ENCODE results near the gene CD247. TPM values are rescaled to one million over a fixed set of nuclear protein-coding genes. Genes with fewer than 3 reads are reported as not detected.
A peak's percentile ranks its signal among the peaks of the same experiment; 100 is the strongest.

Gene CD247
- polyA plus RNA-seq, 3 donors from 2014 or later, result 1,122 to 1,466 (median 1,335) TPM

- DNase-seq, result peak in 1 of 3 donors; percentile 56
- Mint-ChIP-seq H3K4me1 (peaks cover 95 to 100% of the 10 kb centered on the region in 2 donors), H3K27ac (peak overlapping the region; percentile 91 to 95 (median 93)), H3K9me3 (no peaks in the 10 kb centered on the region), H3K4me3 (peak overlapping the region; percentile 65 to 88 (median 78)), H3K27me3 (ENCODE audit: low read depth in 3 of 3) (peaks cover 17 to 61% (median 56%) of the 10 kb centered on the region in 3 donors), H3K36me3 (peaks cover 23 to 42% (median 26%) of the 10 kb centered on the region in 3 donors)
Measured at GRCh38 chr1:167467126-167467710, 51.1 kb downstream of the CD247 start.

- Mint-ChIP-seq H3K9me3 (no peaks in the 10 kb centered on the region), H3K4me3 (peak overlapping the region; percentile 68 to 88 (median 72)), H3K27me3 (ENCODE audit: low read depth in 3 of 3) (peaks cover 12 to 63% (median 52%) of the 10 kb centered on the region in 3 donors), H3K27ac (peak overlapping the region; percentile 93 to 97 (median 95)), H3K36me3 (peaks cover 23 to 45% (median 26%) of the 10 kb centered on the region in 3 donors), H3K4me1 (peaks cover 95 to 99% of the 10 kb centered on the region in 2 donors)
- DNase-seq, result no peak
Measured at GRCh38 chr1:167465743-167466142, 52.6 kb downstream of the CD247 start.

GRCh38 chr1:167465018-167465417 is 53.3 kb downstream of the CD247 start:
- H3K4me1 Mint-ChIP-seq, result peaks cover 97 to 99% of the 10 kb centered on the region in 2 donors
- peak overlapping the region; percentile 93 to 97 (median 95) for H3K27ac Mint-ChIP-seq
- H3K4me3 Mint-ChIP-seq, result peak overlapping the region; percentile 68 to 88 (median 72)
- no peaks in the 10 kb centered on the region for H3K9me3 Mint-ChIP-seq
- peaks cover 23 to 48% (median 24%) of the 10 kb centered on the region in 3 donors for H3K36me3 Mint-ChIP-seq
- no peak for DNase-seq
- peaks cover 14 to 62% (median 56%) of the 10 kb centered on the region in 3 donors for H3K27me3 Mint-ChIP-seq (ENCODE audit: low read depth in 3 of 3)

- H3K4me3 Mint-ChIP-seq, result peak overlapping the region in 4 of 5 donors; percentile 68 to 88 (median 71)
- peaks cover 96 to 99% of the 10 kb centered on the region in 2 donors for H3K4me1 Mint-ChIP-seq
- H3K27ac Mint-ChIP-seq, result peak overlapping the region; percentile 93 to 97 (median 95)
- H3K9me3 Mint-ChIP-seq, result no peaks in the 10 kb centered on the region
- peaks cover 20 to 64% (median 54%) of the 10 kb centered on the region in 3 donors for H3K27me3 Mint-ChIP-seq (ENCODE audit: low read depth in 3 of 3)
- H3K36me3 Mint-ChIP-seq, result peaks cover 23 to 43% (median 29%) of the 10 kb centered on the region in 3 donors
- no peak for DNase-seq
Measured at GRCh38 chr1:167463875-167464575, 54.3 kb downstream of the CD247 start.

GRCh38 chr1:167463080-167463479 is 55.2 kb downstream of the CD247 start:
- H3K4me1 Mint-ChIP-seq, result peaks cover 95 to 99% of the 10 kb centered on the region in 2 donors
- peak overlapping the region; percentile 90 to 95 (median 95) for H3K27ac Mint-ChIP-seq
- H3K9me3 Mint-ChIP-seq, result no peaks in the 10 kb centered on the region
- DNase-seq, result no peak
- H3K36me3 Mint-ChIP-seq, result peaks cover 24 to 43% (median 29%) of the 10 kb centered on the region in 3 donors
- peaks cover 17 to 69% (median 61%) of the 10 kb centered on the region in 3 donors for H3K27me3 Mint-ChIP-seq (ENCODE audit: low read depth in 3 of 3)
- peak overlapping the region in 4 of 5 donors; percentile 7 to 88 (median 40) for H3K4me3 Mint-ChIP-seq

- peaks cover 31 to 46% (median 33%) of the 10 kb centered on the region in 3 donors for H3K36me3 Mint-ChIP-seq
- peaks cover 95 to 99% of the 10 kb centered on the region in 2 donors for H3K4me1 Mint-ChIP-seq
- no peak for DNase-seq
- H3K27me3 Mint-ChIP-seq (ENCODE audit: low read depth in 3 of 3), result peaks cover 19 to 68% (median 64%) of the 10 kb centered on the region in 3 donors
- H3K27ac Mint-ChIP-seq, result peak overlapping the region; percentile 90 to 95 (median 95)
- peak overlapping the region in 1 of 5 donors; percentile 7 for H3K4me3 Mint-ChIP-seq
- H3K9me3 Mint-ChIP-seq, result no peaks in the 10 kb centered on the region
Measured at GRCh38 chr1:167462341-167462740, 56.0 kb downstream of the CD247 start.

GRCh38 chr1:167460836-167461235 is 57.5 kb downstream of the CD247 start:
- Mint-ChIP-seq H3K4me3 (peak overlapping the region in 4 of 5 donors; percentile 26 to 65 (median 41)), H3K27me3 (ENCODE audit: low read depth in 3 of 3) (peaks cover 18 to 76% (median 68%) of the 10 kb centered on the region in 3 donors), H3K27ac (peak overlapping the region; percentile 91 to 95 (median 95)), H3K4me1 (peaks cover 96 to 99% of the 10 kb centered on the region in 2 donors), H3K9me3 (no peaks in the 10 kb centered on the region), H3K36me3 (peaks cover 28 to 50% (median 34%) of the 10 kb centered on the region in 3 donors)
- no peak for DNase-seq

GRCh38 chr1:167457936-167458584 is 60.3 kb downstream of the CD247 start:
- H3K27me3 Mint-ChIP-seq (ENCODE audit: low read depth in 3 of 3), result peaks cover 31 to 79% (median 71%) of the 10 kb centered on the region in 3 donors
- no peak for DNase-seq
- peaks cover 81 to 88% of the 10 kb centered on the region in 2 donors for H3K4me1 Mint-ChIP-seq
- peak overlapping the region; percentile 31 to 86 (median 83) for H3K4me3 Mint-ChIP-seq
- H3K9me3 Mint-ChIP-seq, result no peaks in the 10 kb centered on the region
- peak overlapping the region; percentile 93 to 99 (median 96) for H3K27ac Mint-ChIP-seq
- peaks cover 8 to 38% (median 16%) of the 10 kb centered on the region in 3 donors for H3K36me3 Mint-ChIP-seq

- Mint-ChIP-seq H3K27me3 (ENCODE audit: low read depth in 3 of 3) (peaks cover 31 to 79% (median 77%) of the 10 kb centered on the region in 3 donors), H3K36me3 (peaks cover 8 to 39% (median 19%) of the 10 kb centered on the region in 3 donors), H3K9me3 (no peaks in the 10 kb centered on the region), H3K4me1 (peaks cover 81 to 89% of the 10 kb centered on the region in 2 donors), H3K4me3 (peak overlapping the region; percentile 74 to 86 (median 85)), H3K27ac (peak overlapping the region; percentile 93 to 99 (median 96))
- no peak for DNase-seq
Measured at GRCh38 chr1:167456926-167457325, 61.4 kb downstream of the CD247 start.

GRCh38 chr1:167456524-167456923 is 61.8 kb downstream of the CD247 start:
- Mint-ChIP-seq H3K27me3 (ENCODE audit: low read depth in 3 of 3) (peaks cover 32 to 79% (median 77%) of the 10 kb centered on the region in 3 donors), H3K9me3 (no peaks in the 10 kb centered on the region), H3K36me3 (peaks cover 9 to 36% (median 21%) of the 10 kb centered on the region in 3 donors), H3K4me1 (peaks cover 81 to 89% of the 10 kb centered on the region in 2 donors), H3K4me3 (peak overlapping the region; percentile 74 to 86 (median 85)), H3K27ac (peak overlapping the region; percentile 93 to 99 (median 96))
- DNase-seq, result no peak

GRCh38 chr1:167455786-167456446 is 62.4 kb downstream of the CD247 start:
- H3K4me3 Mint-ChIP-seq, result peak overlapping the region; percentile 74 to 86 (median 85)
- peaks cover 37 to 79% (median 78%) of the 10 kb centered on the region in 3 donors for H3K27me3 Mint-ChIP-seq (ENCODE audit: low read depth in 3 of 3)
- H3K27ac Mint-ChIP-seq, result peak overlapping the region; percentile 93 to 99 (median 96)

GRCh38 chr1:167454894-167455785 is 63.2 kb downstream of the CD247 start:
- Mint-ChIP-seq H3K9me3 (no peaks in the 10 kb centered on the region), H3K27me3 (ENCODE audit: low read depth in 3 of 3) (peaks cover 39 to 84% (median 80%) of the 10 kb centered on the region in 3 donors), H3K4me1 (peaks cover 81 to 89% of the 10 kb centered on the region in 2 donors), H3K27ac (peak overlapping the region; percentile 82 to 99 (median 96)), H3K36me3 (peaks cover 16 to 36% (median 26%) of the 10 kb centered on the region in 3 donors), H3K4me3 (peak overlapping the region; percentile 85 to 87 (median 86))
- peak; percentile 87 to 91 (median 87) for DNase-seq

More at GRCh38 chr1:167455786-167456446, 62.4 kb downstream of the CD247 start:
- no peak for DNase-seq
- Mint-ChIP-seq H3K9me3 (no peaks in the 10 kb centered on the region), H3K36me3 (peaks cover 13 to 40% (median 24%) of the 10 kb centered on the region in 3 donors), H3K4me1 (peaks cover 80 to 89% of the 10 kb centered on the region in 2 donors)
